GM23338 (cell line): ENCODE measurements around the gene RUNX3. TPM values are rescaled to one million over a fixed set of nuclear protein-coding genes. Genes with fewer than 3 reads are reported as not detected.
"Not testable (repeated sequence)": the region's sequence is repeated elsewhere in the genome, so short reads cannot be mapped to it uniquely, and the experiment has no call there.

Source experiments
- ATAC-seq: fragments of 200-7000 bp; cut with Tn5 transposase; 3 replicates; pipeline ENCODE4 v1.9.1; 2020
- DNase-seq: peaks from one replicate; pipeline ENCODE4 v3.0.0-alpha.2; 2015; ENCODE audit warnings: low spot score
- H2AFZ ChIP-seq: fragments of 200-600 bp; sonication (generic); 2 replicates; pipeline ENCODE4 v1.8.0; 2016; ENCODE audit warnings: antibody characterized with exemption, mild to moderate bottlenecking, moderate library complexity
- H3F3A ChIP-seq: fragments of 200-600 bp; sonication (generic); replicated peaks from 2 replicates; pipeline ENCODE4 v1.8.0; 2017; ENCODE audit warnings: antibody characterized with exemption, mixed run types, low read depth
- H3K27ac ChIP-seq: fragments of 200-600 bp; sonication (generic); 2 replicates; pipeline ENCODE4 v1.6.1; 2016; ENCODE audit warnings: low read depth
- H3K27me3 ChIP-seq: fragments of 200-600 bp; sonication (generic); 2 replicates; pipeline ENCODE4 v1.8.0; 2016; ENCODE audit warnings: mild to moderate bottlenecking, mixed run types, moderate library complexity; ENCODE audit not compliant: insufficient read depth
- H3K36me3 ChIP-seq: fragments of 200-600 bp; sonication (generic); 2 replicates; pipeline ENCODE4 v1.8.0; 2016; ENCODE audit warnings: mild to moderate bottlenecking; ENCODE audit not compliant: insufficient read depth
- H3K4me1 ChIP-seq: fragments of 200-600 bp; sonication (generic); 2 replicates; pipeline ENCODE4 v1.8.0; 2016; ENCODE audit warnings: mild to moderate bottlenecking, moderate library complexity; ENCODE audit not compliant: insufficient read depth
- H3K4me2 ChIP-seq: fragments of 200-600 bp; sonication (generic); 2 replicates; pipeline ENCODE4 v1.7.1; 2017; ENCODE audit warnings: mixed run types
- H3K4me3 ChIP-seq: fragments of 200-600 bp; sonication (generic); 2 replicates; pipeline ENCODE4 v1.6.1; 2016; ENCODE audit warnings: mixed run types
- H3K79me2 ChIP-seq: fragments of 200-600 bp; sonication (generic); replicated peaks from 2 replicates; pipeline ENCODE4 v1.8.0; 2017; ENCODE audit warnings: mild to moderate bottlenecking; ENCODE audit not compliant: insufficient read depth
- H3K9me2 ChIP-seq: fragments of 200-600 bp; sonication (generic); 2 replicates; pipeline ENCODE4 v1.8.0; 2017; ENCODE audit not compliant: insufficient read depth
- H4K20me1 ChIP-seq: fragments of 200-600 bp; sonication (generic); replicated peaks from 2 replicates; pipeline ENCODE4 v1.8.0; 2017; ENCODE audit warnings: mild to moderate bottlenecking; ENCODE audit not compliant: insufficient read depth
- H3K27ac Mint-ChIP-seq: 2 replicates; pipeline ENCODE4 v1.8.0; 2020; ENCODE audit warnings: inconsistent platforms, mild to moderate bottlenecking, moderate library complexity, mixed read lengths
- H3K27me3 Mint-ChIP-seq: 3 replicates; pipeline ENCODE4 v1.8.0; 2022; ENCODE audit warnings: low read depth, mild to moderate bottlenecking, moderate library complexity, mixed read lengths, inconsistent platforms; ENCODE audit not compliant: insufficient read depth, poor library complexity
- H3K36me3 Mint-ChIP-seq: 3 replicates; pipeline ENCODE4 v1.8.0; 2021; ENCODE audit warnings: low read depth, mild to moderate bottlenecking, inconsistent platforms, moderate library complexity, mixed read lengths
- H3K4me1 Mint-ChIP-seq: 3 replicates; pipeline ENCODE4 v1.8.0; 2020; ENCODE audit warnings: mild to moderate bottlenecking, inconsistent platforms, mixed read lengths
- H3K4me3 Mint-ChIP-seq: 3 replicates; pipeline ENCODE4 v1.8.0; 2021; ENCODE audit warnings: moderate library complexity, mild to moderate bottlenecking, inconsistent platforms, mixed read lengths
- H3K9me3 Mint-ChIP-seq: 3 replicates; pipeline ENCODE4 v1.8.0; 2020; ENCODE audit warnings: moderate library complexity, mild to moderate bottlenecking, inconsistent platforms, mixed read lengths
- CREB1 ChIP-seq: fragments of 250-450 bp; sonication (Bioruptor Pico); IDR thresholded peaks from 2 replicates; pipeline ENCODE4 v1.5.0; 2020; ENCODE audit warnings: low read depth, mild to moderate bottlenecking, moderate library complexity
- CTCF ChIP-seq, 2 experiments: fragments of 200-600 bp in 1 of 2; sonication (generic) in 1 of 2; conservative IDR thresholded peaks; 2 replicates each; pipeline versions ENCODE4 v1.5.1 to v1.6.1; 2016 to 2017; ENCODE audit warnings: antibody characterized with exemption in 2 of 2, low read depth in 2 of 2, mild to moderate bottlenecking in 2 of 2, moderate library complexity in 1 of 2
- EZH2 ChIP-seq: fragments of 200-600 bp; sonication (generic); IDR thresholded peaks from one replicate; pipeline ENCODE4 v1.8.0; 2017; ENCODE audit warnings: antibody characterized with exemption, mild to moderate bottlenecking, low read depth; ENCODE audit not compliant: unreplicated experiment
- EZH2phosphoT487 ChIP-seq: fragments of 200-600 bp; sonication (generic); IDR thresholded peaks from one replicate; pipeline ENCODE4 v1.8.1; 2018; ENCODE audit warnings: antibody characterized with exemption; ENCODE audit not compliant: unreplicated experiment
- JUNB ChIP-seq: IDR thresholded peaks from one replicate; pipeline ENCODE4 v1.6.1; 2016; ENCODE audit warnings: antibody characterized with exemption; ENCODE audit not compliant: unreplicated experiment
- NANOG ChIP-seq: IDR thresholded peaks from 2 replicates; pipeline ENCODE4 v1.6.1; 2016; ENCODE audit warnings: antibody characterized with exemption, borderline replicate concordance
- POLR2AphosphoS5 ChIP-seq: IDR thresholded peaks from 2 replicates; pipeline ENCODE4 v1.6.1; 2016; ENCODE audit warnings: antibody characterized with exemption, low read depth
- STAT1 ChIP-seq: IDR thresholded peaks from one replicate; pipeline ENCODE4 v1.6.1; 2016; ENCODE audit warnings: antibody characterized with exemption; ENCODE audit not compliant: unreplicated experiment
- ZNF114 ChIP-seq: fragments of 250-450 bp; sonication (Bioruptor Pico); IDR thresholded peaks from 2 replicates; pipeline ENCODE4 v1.5.0; 2020; ENCODE audit warnings: mild to moderate bottlenecking, moderate library complexity
- ZNF331 ChIP-seq: fragments of 250-450 bp; sonication (Bioruptor Pico); IDR thresholded peaks from 2 replicates; pipeline ENCODE4 v1.5.0; 2020; ENCODE audit warnings: low read depth, mild to moderate bottlenecking, moderate library complexity
- polyA plus RNA-seq: library from polyadenylated mRNA; unstranded; fragments of >200 nt; fragmentation: Nextera tagmentation; extraction: Ambion mirVana; gene quantifications from 2 replicates; pipeline ENCODE4 v1.2.1, GENCODE V29; 2016
- total RNA-seq: library from RNA; depleted of rRNA; stranded (reverse); fragments of >200 nt; shearing (Covaris generic); gene quantifications from 2 replicates; pipeline ENCODE4 v1.2.3, GENCODE V29; 2014
- TF ChIP-seq, protein P1 (sequence below): IDR thresholded peaks from one replicate; pipeline ENCODE4 v1.6.1; 2018; ENCODE audit warnings: antibody characterized with exemption; ENCODE audit not compliant: unreplicated experiment

RUNX3 gene
- total and polyA plus RNA-seq, 2 experiments from 2014 or later, result 0.23 to 0.73 TPM

DNA sequence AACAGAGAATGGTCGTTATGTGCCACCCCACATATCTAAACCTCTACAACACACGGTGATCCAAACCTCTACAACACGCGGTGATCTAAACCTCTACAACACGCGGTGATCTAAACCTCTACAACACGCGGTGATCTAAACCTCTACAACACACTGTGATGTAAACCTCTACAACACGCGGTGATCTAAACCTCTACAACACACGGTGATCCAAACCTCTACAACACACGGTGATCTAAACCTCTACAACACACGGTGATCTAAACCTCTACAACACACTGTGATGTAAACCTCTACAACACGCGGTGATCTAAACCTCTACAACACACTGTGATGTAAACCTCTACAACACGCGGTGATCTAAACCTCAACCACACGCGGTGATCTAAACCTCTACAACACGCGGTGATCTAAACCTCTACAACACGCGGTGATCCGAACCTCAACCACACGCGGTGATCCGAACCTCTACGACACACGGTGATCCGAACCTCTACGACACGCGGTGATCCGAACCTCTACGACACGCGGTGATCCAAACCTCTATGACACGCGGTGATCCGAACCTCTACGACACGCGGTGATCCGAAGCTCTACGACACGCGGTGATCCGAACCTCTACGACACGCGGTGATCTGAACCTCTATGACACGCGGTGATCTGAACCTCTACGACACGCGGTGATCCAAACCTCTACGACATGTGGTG lies 22.3 kb downstream of the RUNX3 start:
- DNase-seq, H3K27me3 ChIP-seq, H3K4me1 ChIP-seq, H3K27ac Mint-ChIP-seq, H3K36me3 Mint-ChIP-seq, H4K20me1 ChIP-seq, H3F3A ChIP-seq, H3K4me2 ChIP-seq, H2AFZ ChIP-seq, ATAC-seq, H3K27ac ChIP-seq, H3K4me3 ChIP-seq, H3K79me2 ChIP-seq, H3K36me3 ChIP-seq, H3K9me2 ChIP-seq, H3K4me3 Mint-ChIP-seq, H3K9me3 Mint-ChIP-seq: not testable (repeated sequence)
- H3K4me1 Mint-ChIP-seq, result peaks cover 12% of the 10 kb centered on the region
- peaks cover 14% of the 10 kb centered on the region for H3K27me3 Mint-ChIP-seq

DNA sequence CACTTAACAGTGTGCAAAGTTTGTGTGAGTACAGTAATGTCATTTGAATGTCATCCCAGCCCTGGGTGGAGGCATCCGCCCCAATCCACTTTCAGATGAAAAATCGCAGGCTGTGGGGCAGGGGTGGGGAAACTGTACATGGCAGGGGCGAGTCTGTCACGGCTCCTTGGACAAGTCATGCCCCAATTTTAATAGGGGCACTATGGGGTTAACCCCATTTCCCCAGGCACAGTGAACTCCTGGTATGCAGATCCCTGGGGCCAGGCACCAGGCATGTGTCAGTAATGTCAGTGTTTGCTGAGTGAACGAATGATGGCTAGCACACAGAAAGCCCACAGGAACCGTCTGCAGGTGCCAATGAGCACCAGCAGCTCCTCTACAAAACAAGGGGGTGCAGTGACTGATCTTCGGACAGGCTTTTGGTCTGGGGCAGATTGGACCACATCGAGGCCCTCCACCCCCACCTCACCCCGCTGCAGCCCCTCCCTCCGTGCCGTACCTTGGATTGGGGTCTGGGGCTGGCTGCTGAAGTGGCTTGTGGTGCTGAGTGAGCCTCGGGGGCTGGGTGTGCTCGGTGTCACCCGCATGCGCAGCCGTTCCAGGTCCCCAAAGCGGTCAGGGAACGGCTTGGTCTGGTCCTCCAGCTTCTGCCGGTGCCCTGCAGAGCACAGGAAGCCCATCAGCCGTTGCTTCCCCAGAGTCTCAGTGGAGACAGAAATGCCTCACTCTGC lies 23.2 kb downstream of the RUNX3 start:
- no peak for TF ChIP-seq POLR2AphosphoS5
- Mint-ChIP-seq H3K27me3 (peaks cover 8% of the 10 kb centered on the region), H3K36me3 (no peaks in the 10 kb centered on the region; the same call in 2 of the 3 replicates), H3K4me3 (no peak overlapping the region), H3K4me1 (peaks cover 8% of the 10 kb centered on the region), H3K27ac (no peak overlapping the region), H3K9me3 (no peaks in the 10 kb centered on the region)
- Histone ChIP-seq H3K36me3 (no peaks in the 10 kb centered on the region), H3K4me1 (no peaks in the 10 kb centered on the region), H3K4me3 (no peak overlapping the region), H3F3A (no peaks in the 10 kb centered on the region), H3K27me3 (no peaks in the 10 kb centered on the region), H4K20me1 (no peaks in the 10 kb centered on the region), H3K79me2 (no peaks in the 10 kb centered on the region), H3K9me2 (no peaks in the 10 kb centered on the region), H2AFZ (no peak overlapping the region), H3K4me2 (no peak overlapping the region), H3K27ac (no peak overlapping the region)
- DNase-seq (no peak), ATAC-seq (no peak)

DNA sequence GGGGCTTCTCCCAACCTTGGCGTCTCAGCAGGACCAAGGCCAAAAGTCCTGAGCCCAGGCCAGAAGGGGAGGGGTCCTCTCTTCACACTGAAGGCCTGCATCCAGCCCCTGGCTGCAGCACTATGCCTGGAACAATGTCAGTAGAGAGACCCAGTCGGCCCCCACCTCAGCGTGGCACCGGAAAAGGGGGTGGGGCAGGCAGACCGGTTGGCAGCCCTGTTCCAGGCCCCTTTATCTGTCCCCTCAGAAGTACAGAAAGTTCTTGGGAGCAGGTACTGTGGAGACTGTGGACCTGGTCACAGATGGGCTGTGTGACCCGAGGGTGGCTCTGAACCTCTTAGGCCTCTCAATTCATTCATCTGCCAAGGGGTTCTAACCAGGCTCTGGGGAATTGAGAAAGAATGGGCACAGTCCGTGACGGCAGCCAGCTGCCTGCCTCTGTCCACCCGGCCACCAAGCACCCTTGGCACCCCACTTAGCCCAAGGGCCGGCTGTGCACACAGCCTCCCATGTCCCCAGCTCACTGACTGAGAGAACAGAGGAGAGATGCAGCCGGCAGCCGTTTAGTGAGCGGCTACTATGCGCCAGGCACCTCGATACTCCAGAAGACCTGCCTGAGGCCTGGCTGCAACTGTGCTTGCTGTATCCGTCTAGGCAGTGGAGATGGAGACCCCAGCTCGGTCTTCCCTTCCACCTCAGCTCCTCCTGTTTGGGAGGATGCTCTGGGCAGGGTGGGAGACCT lies 23.9 kb downstream of the RUNX3 start:
- Histone ChIP-seq H3K27ac (no peak overlapping the region), H3K4me2 (no peak overlapping the region), H3F3A (no peaks in the 10 kb centered on the region), H3K4me1 (no peaks in the 10 kb centered on the region), H2AFZ (no peak overlapping the region), H4K20me1 (no peaks in the 10 kb centered on the region), H3K9me2 (no peaks in the 10 kb centered on the region), H3K4me3 (no peak overlapping the region), H3K27me3 (no peaks in the 10 kb centered on the region), H3K36me3 (no peaks in the 10 kb centered on the region), H3K79me2 (no peaks in the 10 kb centered on the region)
- H3K9me3 Mint-ChIP-seq, result no peaks in the 10 kb centered on the region
- no peak for ATAC-seq
- H3K36me3 Mint-ChIP-seq, result no peaks in the 10 kb centered on the region; the same call in 2 of the 3 replicates
- no peak overlapping the region for H3K4me3 Mint-ChIP-seq
- peaks cover 10% of the 10 kb centered on the region for H3K27me3 Mint-ChIP-seq
- no peak for DNase-seq
- H3K4me1 Mint-ChIP-seq, result peaks cover 12% of the 10 kb centered on the region
- no peak overlapping the region for H3K27ac Mint-ChIP-seq
- TF ChIP-seq STAT1 (no peak), NANOG (no peak), CREB1 (CRISPR knock-in tag) (no peak), JUNB (no peak), CTCF (conservative IDR thresholded peaks at IDR 0.05; ENCODE audit: low read depth in 2 of 2) (no peak), ZNF114 (CRISPR knock-in tag) (no peak), ZNF331 (no peak), POLR2AphosphoS5 (no peak), EZH2 (no peak), EZH2phosphoT487 (no peak)
- TF ChIP-seq, protein P1, sequence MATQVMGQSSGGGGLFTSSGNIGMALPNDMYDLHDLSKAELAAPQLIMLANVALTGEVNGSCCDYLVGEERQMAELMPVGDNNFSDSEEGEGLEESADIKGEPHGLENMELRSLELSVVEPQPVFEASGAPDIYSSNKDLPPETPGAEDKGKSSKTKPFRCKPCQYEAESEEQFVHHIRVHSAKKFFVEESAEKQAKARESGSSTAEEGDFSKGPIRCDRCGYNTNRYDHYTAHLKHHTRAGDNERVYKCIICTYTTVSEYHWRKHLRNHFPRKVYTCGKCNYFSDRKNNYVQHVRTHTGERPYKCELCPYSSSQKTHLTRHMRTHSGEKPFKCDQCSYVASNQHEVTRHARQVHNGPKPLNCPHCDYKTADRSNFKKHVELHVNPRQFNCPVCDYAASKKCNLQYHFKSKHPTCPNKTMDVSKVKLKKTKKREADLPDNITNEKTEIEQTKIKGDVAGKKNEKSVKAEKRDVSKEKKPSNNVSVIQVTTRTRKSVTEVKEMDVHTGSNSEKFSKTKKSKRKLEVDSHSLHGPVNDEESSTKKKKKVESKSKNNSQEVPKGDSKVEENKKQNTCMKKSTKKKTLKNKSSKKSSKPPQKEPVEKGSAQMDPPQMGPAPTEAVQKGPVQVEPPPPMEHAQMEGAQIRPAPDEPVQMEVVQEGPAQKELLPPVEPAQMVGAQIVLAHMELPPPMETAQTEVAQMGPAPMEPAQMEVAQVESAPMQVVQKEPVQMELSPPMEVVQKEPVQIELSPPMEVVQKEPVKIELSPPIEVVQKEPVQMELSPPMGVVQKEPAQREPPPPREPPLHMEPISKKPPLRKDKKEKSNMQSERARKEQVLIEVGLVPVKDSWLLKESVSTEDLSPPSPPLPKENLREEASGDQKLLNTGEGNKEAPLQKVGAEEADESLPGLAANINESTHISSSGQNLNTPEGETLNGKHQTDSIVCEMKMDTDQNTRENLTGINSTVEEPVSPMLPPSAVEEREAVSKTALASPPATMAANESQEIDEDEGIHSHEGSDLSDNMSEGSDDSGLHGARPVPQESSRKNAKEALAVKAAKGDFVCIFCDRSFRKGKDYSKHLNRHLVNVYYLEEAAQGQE, result no peak
